Epithelial cell of prostate (primary cell): ENCODE measurements around the gene MAPK10.

ENCODE experiments used
- DNase-seq: peaks from one replicate; pipeline ENCODE4 v3.0.0-alpha.2; 2011; ENCODE audit warnings: low read depth, low spot score
- H3K27ac ChIP-seq: fragments of 450-650 bp; 2 replicates; pipeline ENCODE4 v1.5.1; 2017; ENCODE audit warnings: mild to moderate bottlenecking

MAPK10 gene

DNA sequence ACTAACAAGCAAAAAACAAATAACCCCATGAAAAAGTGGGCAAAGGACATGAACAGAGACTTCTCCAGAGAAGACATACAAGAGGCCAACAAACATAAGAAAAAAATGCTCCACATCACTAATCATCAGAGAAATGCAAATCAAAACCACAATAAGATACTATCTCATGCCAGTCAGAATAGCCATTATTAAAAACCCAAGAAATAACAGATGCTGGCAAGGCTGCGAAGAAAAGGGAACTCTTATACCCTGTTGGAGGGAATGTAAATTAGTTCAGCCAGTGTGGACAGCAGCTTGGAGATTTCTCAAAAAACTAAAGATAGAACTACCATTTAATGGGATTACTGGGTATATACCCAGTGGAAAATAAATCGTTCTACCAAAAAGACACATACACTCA, 79.6 kb downstream of the MAPK10 start:
- no peak for DNase-seq

DNA sequence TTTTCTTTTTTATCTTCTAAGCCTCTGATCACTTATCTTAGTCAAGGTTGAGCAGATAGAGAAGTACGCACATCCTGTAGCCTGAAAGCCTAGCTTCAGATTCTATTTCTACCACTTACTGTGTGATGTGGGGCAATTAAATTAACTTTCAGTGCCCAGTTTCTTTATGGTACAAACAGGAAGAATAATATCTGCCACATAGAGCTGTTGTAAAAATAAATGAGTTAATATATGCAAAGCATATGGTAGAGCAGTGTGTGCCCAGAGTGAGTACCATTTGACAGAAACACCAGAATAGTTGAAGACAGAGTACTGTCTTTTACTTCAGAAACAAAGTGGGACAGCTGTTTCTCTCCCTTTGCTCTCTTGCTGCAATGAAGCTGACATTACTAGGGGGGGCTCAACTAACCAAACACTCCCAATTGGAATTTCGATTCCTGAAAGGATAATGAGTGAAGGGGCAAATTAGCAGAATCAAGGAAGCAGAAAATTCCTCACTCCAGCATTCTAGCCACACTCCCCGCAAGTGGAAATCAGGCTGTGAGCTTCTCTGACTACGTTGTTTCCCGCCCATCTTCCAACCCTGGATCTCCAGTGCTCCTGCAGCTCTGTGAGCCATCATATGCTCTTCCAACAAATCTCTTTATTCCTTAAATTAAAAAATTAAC, 80.4 kb downstream of the MAPK10 start:
- no peak for DNase-seq
- H3K27ac ChIP-seq: no peak overlapping the region

More for the DNA sequence above, 79.6 kb downstream of the MAPK10 start:
- H3K27ac ChIP-seq: no peak overlapping the region

DNA sequence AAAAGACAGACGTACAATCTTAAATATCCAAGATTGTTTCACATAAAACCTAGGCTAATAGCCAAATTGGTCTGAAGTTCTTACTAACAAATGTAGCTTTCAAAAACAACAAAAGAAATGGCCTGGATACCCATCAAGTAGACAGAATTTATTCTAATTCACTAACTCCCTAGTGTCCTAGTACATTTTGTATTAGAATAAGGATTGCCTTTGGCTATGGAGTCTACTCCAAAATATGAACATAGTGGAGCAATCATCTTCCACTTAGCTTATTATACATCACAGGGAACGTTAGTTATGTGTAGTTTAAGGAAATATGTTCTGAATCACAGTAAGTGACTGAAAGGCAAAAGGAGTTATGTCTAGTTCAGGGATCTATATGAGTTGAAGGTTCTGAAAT, 81.7 kb downstream of the MAPK10 start:
- DNase-seq: no peak
- no peak overlapping the region for H3K27ac ChIP-seq

DNA sequence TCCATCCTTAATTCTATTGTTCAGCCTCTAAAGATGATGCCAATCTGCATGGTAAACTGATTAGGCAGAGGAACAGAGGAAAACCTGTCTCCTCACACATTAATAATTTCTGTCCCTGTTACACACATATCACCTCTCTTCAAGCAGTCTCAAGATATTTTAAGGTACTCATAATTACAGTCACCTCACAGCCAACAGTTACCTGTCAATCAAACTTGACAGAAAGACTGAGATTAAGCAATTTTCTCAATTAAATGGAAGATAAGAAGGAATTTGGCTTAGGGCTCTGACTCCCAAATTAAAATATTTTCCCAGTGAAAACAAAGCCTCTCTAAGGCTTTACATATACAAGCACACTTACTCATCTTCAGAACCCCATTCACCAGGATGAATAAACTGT, 85.2 kb downstream of the MAPK10 start:
- DNase-seq: no peak
- H3K27ac ChIP-seq: no peak overlapping the region

DNA sequence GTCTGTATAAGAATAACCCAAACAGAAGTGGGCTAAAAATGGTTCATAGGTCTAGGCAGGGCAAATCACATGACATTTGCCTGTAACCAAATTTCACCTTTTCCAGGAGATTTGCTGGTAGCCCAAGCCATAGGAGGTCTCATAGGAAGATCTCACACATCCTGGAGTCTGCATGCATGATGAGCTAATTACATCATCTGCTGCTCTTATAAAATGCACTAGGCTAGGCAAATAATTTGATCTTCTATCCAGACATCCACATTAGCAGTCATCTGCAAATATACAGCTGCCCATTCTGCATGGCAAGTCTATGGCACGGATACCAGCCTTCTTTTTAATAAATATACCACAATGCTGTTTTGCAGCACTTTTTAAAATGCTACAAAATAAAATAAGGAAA, 87.2 kb downstream of the MAPK10 start:
- DNase-seq: no peak
- no peak overlapping the region for H3K27ac ChIP-seq

DNA sequence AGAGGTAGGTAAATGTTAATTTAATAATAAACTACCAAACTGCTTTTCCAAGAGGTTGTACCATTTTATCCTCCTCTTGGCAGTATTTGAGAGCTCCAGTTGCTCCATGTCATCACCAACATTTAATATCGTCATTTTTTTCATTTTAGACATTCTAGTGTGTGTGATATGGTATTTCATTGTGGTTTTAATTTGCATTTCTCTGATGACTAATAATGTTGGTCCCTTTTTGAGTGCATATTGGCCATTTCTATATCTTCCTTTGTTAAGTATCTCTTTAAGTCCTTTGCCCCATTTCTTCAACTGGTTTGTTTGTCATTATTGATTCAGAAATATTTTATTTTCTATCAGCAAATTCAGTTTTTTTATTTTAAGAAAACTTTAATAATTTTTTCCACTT, 88.8 kb downstream of the MAPK10 start:
- no peak overlapping the region for H3K27ac ChIP-seq
- DNase-seq: no peak

DNA sequence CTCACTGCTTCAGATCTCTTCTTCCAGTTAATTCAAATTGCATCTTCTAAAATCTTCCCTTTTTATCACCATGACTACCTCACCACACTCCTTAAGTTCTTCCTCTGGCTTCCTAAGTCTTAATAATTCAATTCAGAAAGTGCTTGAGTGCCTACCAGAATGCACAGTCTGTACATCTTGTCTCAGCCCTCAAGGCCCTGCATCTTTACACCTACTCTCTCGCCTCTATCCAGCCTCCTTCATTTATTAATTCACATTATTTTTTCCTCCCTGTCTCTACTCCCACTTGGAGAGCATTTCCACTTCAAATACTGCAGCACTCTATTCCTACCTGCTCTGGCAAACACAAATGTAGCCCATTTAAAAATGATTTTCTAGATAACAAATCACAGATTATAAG, 90.5 kb downstream of the MAPK10 start:
- DNase-seq: no peak
- no peak overlapping the region for H3K27ac ChIP-seq

DNA sequence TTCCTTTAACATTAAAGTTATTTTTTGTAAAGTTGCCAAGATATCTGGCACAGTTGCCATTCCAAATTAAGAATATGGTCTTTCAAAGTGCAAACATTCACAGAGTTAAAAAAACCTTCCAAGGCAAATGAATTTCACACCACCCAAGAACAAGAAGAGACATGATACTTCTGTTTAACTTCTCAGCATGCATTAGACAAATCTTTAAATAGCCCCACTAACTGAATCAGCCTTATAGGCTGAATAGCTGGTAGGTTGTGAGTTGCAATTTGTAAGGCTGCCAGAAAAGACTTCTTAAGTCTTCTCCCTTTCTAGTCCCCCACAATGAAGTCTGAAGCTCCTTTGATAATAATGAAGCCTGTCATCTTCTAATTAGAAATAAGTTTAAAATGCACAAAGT, 95.6 kb downstream of the MAPK10 start:
- H3K27ac ChIP-seq: no peak overlapping the region
- DNase-seq: no peak

DNA sequence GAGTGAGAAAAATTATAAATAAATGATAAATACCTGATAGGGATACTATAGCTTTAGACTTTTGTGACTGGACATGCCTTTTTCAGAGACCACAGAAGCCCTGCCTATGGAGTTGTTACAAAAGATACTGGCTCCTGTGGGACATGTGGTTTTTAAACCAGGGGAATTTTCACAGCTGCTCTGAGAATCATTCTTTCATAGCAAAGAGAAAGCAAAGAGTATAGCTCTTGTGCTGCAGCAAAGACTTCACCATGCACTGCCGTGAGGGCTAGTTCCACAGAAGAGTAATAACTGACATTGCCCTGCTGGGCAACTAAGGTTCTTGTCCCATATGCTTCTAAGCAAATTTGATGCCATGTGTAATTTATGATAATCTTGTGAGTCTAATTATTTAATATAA, 98.2 kb downstream of the MAPK10 start:
- no peak overlapping the region for H3K27ac ChIP-seq
- no peak for DNase-seq

DNA sequence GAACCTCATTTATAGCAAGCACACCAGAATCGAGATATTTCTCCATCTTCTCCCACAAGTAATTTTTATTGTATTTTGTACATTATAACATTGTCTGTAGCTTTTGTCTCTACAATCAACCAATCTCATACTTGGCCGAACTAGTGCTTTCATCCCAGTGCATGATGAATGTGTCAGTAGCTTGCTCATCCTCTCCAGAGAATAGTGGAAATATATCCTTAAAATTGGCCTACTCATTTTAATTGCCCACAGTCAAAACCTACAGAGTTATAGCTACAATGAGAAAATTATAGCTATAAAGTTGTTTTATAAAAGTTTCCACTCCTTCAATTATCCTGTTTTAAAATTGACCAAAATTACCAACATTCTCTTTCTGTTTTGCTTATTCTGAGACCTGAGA, 103.8 kb downstream of the MAPK10 start:
- no peak for DNase-seq
- H3K27ac ChIP-seq: no peak overlapping the region

DNA sequence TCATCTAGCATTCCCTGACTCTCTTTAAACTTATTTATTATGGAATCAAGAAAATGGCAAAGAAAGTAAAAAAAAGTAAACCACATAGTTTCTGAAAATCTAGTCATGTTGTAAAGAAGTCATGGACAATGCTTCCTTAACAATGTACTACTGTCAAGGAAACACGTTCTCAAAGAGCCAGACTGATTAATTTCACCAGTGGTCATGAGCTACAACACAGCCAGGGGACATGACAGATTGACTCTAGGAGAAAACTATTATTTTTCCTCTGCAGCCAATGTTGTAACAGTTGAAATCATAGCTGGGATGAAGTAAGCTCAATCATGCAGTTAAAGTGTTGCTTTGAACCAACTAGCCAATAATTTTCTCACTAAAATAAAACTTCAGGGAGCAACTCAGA, 109.2 kb downstream of the MAPK10 start:
- no peak overlapping the region for H3K27ac ChIP-seq
- DNase-seq: no peak

DNA sequence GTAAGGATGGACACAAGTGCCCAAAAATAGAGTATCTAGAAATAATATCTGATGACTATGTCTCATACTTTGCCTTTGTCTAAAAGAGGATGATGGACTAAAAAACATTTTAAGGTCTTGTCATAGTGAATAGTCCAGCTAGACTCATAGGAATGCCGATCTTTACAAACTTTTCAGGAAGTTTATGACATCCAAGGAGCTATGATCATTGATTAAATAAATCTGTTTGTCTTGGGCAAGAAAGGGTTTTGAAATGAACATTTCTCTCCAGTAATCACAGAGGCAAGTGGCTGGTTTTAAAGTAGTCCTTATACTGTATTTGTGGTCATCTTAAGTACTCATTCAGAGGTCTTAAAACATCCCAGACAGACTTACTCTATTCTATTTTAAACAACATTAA, 109.8 kb downstream of the MAPK10 start:
- H3K27ac ChIP-seq: no peak overlapping the region
- DNase-seq: no peak

DNA sequence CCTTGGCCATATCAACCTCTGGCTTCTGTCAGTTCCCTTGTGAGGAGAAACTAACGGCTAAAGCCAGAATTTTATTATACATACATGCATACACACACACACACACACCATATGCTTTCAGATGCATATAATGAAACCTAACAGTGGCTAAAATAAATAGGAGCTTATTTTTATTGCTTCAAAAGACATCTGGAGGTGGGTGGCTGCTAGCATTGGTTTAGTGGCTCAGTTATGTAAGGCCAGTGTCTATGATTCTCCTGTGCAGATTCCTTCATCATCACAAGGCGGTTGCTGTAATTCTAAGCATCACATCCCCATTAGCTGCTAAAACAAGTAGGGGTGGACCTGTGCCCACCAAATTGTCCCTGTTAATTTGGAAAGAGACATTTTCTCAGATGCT, 110.8 kb downstream of the MAPK10 start:
- H3K27ac ChIP-seq: no peak overlapping the region
- DNase-seq: no peak

DNA sequence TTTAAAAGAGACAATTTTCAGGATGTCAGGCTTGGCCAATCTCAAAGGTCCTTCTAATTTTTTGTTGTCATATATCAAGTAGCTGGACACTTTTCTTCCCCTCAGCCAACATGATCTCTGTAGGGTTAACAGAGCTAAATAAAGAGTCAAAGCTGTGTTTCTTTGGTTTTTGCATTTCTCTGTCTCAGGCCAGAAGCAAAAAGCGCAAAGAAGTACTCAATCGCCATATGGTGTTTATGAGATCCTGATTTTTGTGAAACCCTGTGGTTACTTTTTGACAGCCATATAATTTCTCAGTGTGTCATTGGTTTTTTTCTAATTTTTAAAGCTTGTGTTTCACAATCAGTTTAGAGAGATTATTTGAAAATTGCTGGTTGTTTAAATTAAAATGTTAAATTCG, 111.9 kb downstream of the MAPK10 start:
- DNase-seq: no peak
- H3K27ac ChIP-seq: no peak overlapping the region

DNA sequence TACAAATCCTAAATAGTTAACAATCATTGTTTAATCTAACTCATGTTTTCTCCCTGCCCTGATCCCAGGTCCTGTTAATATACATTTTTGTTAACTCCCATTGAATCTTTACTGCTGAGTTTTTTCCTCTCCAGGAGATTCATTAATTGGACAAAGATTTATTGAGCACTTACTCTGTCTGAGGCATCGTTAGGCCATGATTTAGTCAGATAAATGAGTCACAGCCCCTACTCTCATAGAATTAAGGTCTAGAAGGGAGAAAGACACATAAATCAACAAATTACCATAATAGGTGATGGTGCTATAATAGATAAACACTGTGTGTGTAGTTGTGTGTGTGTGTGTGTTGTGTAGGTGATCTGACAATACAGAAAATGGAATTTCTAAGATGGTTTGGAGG, 112.5 kb downstream of the MAPK10 start:
- H3K27ac ChIP-seq: no peak overlapping the region
- no peak for DNase-seq

DNA sequence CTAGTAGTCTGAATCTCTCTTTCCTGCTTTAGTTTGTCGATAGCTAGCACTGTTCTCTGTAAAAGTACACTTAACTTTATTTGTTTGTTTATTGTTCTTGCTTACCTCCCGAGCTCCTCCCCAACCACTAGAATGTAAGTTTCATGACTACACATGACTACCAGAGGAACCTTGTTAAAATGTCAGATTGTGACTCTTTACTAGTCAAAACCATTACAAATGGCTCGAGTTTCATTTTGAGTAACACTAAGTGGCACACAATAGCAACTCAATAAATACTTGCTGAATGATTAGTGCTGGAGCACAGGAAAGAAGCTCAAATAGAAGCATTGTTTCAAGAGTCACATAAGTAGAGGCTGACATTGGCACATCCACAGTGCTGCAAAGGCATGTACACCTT, 116.1 kb downstream of the MAPK10 start:
- DNase-seq: peak; percentile 24
- peak overlapping the region; percentile 14 for H3K27ac ChIP-seq

DNA sequence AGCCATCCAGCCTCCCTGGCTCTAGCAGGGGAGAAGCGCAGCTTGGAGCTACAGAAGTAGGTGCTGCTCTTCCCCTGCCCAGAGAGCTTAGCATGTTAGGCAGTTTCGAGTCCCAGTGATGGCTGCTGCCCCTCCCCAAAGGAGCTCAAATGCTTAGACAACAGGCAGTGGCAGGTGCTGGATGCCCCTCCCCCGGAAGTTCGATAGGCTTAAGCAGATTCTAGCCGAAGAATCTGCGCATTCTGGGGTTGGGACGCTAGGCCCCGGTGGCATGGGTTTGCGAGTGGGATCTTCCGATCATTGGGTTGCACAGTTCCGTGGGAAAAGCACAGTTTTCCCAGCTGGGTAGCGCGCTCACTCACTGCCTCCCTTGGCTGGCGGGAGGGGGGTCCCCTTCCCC, 117.2 kb downstream of the MAPK10 start:
- DNase-seq: no peak
- H3K27ac ChIP-seq: no peak overlapping the region

DNA sequence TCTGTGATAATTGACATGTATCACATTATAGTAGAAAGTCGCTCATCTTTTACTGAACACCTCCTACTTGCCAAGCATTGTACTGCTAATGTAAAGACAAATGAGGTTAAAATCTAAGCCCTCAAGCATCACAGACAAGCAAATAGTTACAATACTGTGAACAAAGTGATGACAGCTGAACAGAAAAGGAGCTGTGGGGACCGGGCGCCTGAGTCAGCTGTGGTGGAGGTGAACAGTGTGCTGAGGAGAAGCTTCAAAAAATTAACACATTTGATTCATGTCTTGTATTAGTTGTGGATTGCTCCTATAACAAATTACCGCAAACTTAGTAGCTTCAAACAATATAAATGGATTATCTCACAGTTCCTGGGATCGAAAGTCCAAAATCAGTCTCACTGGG, 124.3 kb downstream of the MAPK10 start:
- H3K27ac ChIP-seq: no peak overlapping the region
- DNase-seq: no peak

DNA sequence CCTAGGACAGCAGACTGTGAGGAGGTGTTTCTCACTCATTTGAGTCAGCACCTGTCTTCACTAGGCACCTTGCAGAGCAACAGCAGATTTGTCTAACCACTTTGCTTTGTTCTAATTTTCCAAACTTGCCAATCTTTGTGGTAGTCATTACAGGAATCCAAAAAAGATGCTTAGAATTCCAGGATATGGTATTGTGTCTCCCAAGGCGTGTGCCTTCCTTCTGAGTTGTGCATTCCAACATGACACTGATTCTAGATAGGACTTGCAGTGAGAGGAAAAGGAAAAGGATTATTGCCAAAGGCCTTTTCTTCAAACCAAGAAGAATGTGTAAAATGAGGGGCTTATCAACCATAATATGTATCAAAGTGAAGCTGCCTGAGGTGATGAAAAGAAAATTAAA, 126.2 kb downstream of the MAPK10 start:
- H3K27ac ChIP-seq: peak overlapping the region; percentile 37
- DNase-seq: peak; percentile 5

DNA sequence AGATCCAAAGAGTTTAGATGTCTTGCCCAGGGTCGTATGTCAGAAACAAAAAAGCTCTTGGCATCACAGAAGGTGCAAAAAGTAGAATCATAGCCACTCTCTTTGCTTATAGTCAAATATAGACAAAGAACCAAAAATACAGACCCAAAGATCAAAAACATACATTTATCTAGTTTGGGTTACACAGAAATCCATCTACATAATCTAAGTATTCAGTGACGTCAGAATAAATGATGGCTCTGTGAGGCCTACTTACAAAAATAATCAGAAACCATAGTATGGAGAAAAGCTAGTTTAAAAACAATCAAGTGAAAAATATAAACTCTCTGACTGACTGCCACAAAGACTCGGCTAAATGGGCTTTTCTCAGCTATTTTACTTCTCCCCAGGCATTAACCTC, 126.8 kb downstream of the MAPK10 start:
- H3K27ac ChIP-seq: peak overlapping the region; percentile 37
- DNase-seq: no peak

DNA sequence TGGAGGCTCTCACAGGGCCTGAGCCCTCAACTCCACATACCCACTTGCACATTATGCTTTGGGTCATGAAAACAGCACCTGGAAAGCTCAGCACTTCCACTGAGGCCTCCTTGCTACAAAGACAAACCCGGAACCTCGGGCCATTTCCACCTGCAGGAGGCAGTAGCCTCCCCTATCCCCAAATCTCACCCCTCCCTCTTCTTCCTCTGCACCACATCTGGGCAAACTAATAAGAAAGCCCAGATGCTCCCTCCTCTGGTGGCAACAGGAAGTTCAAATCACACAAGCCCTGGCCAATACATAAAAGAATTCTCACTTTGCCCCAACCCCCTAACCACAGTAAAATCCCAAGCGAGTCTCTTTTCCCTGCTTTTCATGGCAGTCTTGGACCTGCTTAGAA, 136.4 kb downstream of the MAPK10 start:
- no peak overlapping the region for H3K27ac ChIP-seq
- no peak for DNase-seq

DNA sequence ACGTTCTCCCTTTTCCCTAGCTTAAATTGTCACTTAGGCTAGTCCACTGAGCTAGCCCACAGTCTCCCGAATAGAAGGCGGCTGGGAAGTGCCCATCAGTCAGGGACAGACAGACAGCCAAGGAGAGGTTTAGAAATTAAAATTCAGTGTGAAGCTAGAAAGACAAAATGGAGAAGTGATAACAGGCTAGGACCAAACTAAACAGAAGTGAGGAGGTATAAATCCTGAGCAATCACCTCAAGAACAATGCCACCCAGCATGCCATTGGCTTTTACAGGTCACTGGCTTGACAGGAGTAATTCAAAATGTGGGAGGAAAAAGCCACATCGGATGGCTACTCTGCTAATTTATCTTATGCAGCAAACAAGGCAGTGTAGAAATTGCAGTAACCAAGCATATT, 138.9 kb downstream of the MAPK10 start:
- DNase-seq: no peak

DNA sequence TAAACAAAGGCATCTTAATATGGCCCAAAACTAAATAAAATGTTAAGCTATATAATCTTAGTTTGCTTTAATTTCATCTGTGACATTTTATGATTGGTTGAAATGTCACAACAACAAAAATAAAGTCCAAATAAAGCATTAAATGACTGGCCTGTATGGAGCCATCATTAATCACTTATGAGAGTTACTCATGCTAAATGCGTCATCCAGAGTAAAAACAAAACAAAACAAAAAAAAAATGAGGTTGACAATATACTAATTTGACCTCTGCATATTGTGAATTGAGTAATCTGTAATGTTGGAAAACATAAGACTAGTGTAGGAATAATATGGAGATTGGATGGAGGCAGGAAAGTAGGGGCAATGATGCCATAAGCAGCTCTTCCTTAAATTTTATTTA, 139.7 kb downstream of the MAPK10 start:
- H3K27ac ChIP-seq: no peak overlapping the region
- DNase-seq: no peak

More for the DNA sequence above, 138.9 kb downstream of the MAPK10 start:
- H3K27ac ChIP-seq: no peak overlapping the region
